Measurements from ENCODE around the gene UBE2G1. TPM values are rescaled to one million over a fixed set of nuclear protein-coding genes. Genes with fewer than 3 reads are reported as not detected.
"Not testable (repeated sequence)": the region's sequence is repeated elsewhere in the genome, so short reads cannot be mapped to it uniquely, and the experiment has no call there.

The UBE2G1 gene
- total RNA-seq, 4 donors from 2014 or later: 26.4 to 54.1 (median 35.7) TPM

DNA sequence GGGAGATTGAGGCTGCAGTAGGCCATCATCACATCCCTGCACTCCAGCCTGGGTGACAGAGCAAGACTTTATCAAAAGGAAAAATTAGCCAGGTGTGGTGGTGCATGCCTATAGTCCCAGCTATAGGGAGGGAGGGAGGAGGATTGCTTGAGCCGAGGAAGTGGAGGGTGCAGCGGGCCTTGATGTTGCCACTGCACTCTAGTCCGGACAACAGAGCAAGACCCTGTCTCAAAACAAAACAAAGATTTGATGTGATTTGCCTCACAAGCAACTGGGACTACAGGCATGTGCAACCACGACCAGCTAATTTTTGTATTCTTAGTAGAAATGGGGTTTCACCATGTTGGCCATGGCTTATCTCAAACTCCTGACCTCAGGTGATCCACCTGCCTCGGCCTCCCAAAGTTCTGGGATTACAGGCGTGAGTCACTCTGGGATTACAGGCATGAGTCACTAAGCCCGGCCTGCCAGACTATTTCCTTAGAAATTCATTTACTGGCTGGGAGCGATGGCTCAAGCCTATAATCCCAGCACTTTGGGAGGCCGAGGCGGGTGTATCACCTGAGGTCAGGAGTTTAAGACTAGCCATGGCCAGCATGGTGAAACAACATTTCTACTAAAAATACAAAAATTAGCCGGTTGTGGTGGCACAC, 11.5 kb downstream of the UBE2G1 start:
- no peak overlapping the region for H3K4me3 ChIP-seq
- H3K27me3 ChIP-seq: no peaks in the 10 kb centered on the region
- H3K4me1 ChIP-seq: peaks cover 0 to 8% (median 7%) of the 10 kb centered on the region in 4 donors
- TF ChIP-seq CTCF (IDR thresholded peaks at IDR 0.05): no peak
- no peak for TF ChIP-seq POLR2A (IDR thresholded peaks at IDR 0.05)
- no peaks in the 10 kb centered on the region for H3K9me3 ChIP-seq
- DNase-seq: no peak
- no peak overlapping the region for H3K27ac ChIP-seq
- H3K36me3 ChIP-seq: no peaks in the 10 kb centered on the region

DNA sequence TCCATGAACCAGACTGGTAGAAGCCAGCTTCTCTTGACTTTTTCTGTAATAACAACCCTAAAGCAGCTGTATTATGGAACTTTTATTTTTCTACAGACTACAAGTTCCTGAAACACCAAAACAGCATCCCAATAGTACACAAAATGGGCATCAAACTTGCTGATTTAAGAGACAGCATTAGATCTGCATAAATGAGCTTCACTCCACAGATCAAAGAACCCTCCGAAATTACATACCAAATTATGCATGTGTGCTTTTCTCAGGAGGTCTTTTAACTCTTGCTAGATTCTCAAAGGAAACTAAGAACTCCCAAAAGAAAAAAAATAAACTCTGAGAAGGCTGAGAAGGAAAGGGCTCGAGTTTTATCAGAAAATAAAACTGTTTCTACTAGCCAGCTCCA, 12.3 kb downstream of the UBE2G1 start:
- Histone ChIP-seq H3K9me3 (no peaks in the 10 kb centered on the region), H3K36me3 (no peaks in the 10 kb centered on the region), H3K27ac (no peak overlapping the region), H3K27me3 (no peaks in the 10 kb centered on the region), H3K4me3 (no peak overlapping the region), H3K4me1 (peaks cover 0 to 8% (median 7%) of the 10 kb centered on the region in 4 donors)
- no peak for TF ChIP-seq CTCF (IDR thresholded peaks at IDR 0.05)
- TF ChIP-seq POLR2A (IDR thresholded peaks at IDR 0.05): no peak
- DNase-seq: no peak

- not testable (repeated sequence) for H3K4me3 ChIP-seq, H3K36me3 ChIP-seq, H3K27me3 ChIP-seq, DNase-seq, H3K27ac ChIP-seq, H3K9me3 ChIP-seq
- peaks cover 0 to 13% (median 4%) of the 10 kb centered on the region in 4 donors for H3K4me1 ChIP-seq
Measured at GRCh38 chr17:4350214-4350613, 16.3 kb downstream of the UBE2G1 start.

DNA sequence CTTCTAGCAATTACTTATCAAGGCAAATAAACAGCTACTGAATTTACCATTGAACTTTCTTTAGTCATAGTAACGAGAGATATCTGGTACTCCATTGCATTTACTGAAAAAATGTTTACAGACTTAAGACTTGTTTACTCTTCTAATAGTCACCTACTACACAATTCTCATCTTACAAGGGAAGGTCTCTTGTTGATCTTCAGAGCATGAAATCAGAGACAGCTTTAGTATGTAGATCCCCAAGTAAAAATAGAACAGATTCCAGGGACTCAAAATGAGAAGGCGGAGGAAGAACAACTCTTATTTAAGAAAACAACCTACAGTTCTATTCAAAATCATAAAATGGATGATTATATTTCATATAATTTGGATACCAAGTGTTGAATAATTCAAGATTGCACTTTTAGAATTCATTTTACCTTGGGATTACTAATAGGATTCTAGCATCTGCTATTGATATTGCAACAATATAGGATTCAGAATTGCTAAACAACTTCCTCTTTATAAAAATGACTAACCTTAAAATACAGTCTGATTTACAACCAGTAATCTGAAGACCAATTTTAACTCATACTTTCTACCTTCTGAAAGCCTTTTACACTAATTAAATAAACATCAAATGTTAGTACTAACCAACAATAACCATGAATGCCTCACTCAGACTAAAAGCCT, 20.8 kb downstream of the UBE2G1 start:
- no peak for TF ChIP-seq CTCF (IDR thresholded peaks at IDR 0.05)
- no peak for TF ChIP-seq POLR2A (IDR thresholded peaks at IDR 0.05)
- Histone ChIP-seq H3K9me3 (no peaks in the 10 kb centered on the region), H3K27ac (no peak overlapping the region), H3K4me3 (no peak overlapping the region), H3K4me1 (peaks cover 0 to 10% (median 4%) of the 10 kb centered on the region in 4 donors), H3K27me3 (no peaks in the 10 kb centered on the region), H3K36me3 (no peaks in the 10 kb centered on the region)
- no peak for DNase-seq

DNA sequence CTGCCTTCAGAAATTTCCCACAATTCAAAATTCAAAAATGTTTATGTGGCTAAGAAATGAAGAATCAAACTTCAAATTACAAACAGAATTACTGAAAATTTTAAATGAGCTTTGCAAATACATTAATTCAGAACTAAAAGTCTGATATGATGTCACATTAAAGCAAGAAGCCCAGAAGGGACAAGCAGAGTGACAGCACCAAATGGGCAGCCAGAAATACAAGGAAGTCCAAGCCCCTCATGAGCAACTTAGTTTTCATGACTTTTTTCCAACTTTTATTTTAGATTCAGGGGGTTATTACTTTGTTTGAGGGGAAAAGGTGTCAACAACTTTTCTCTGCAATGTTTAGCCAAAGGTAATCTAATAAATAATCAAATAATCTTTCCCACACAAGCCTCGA, 21.5 kb downstream of the UBE2G1 start:
- H3K4me3 ChIP-seq: no peak overlapping the region
- H3K36me3 ChIP-seq: no peaks in the 10 kb centered on the region
- TF ChIP-seq CTCF (IDR thresholded peaks at IDR 0.05) (no peak), POLR2A (IDR thresholded peaks at IDR 0.05) (no peak)
- H3K27ac ChIP-seq: no peak overlapping the region
- no peaks in the 10 kb centered on the region for H3K27me3 ChIP-seq
- H3K9me3 ChIP-seq: no peaks in the 10 kb centered on the region
- DNase-seq: no peak
- peaks cover 0 to 10% (median 4%) of the 10 kb centered on the region in 4 donors for H3K4me1 ChIP-seq

- no peak for DNase-seq
- TF ChIP-seq CTCF (IDR thresholded peaks at IDR 0.05) (no peak), POLR2A (IDR thresholded peaks at IDR 0.05) (no peak)
- Histone ChIP-seq H3K27ac (no peak overlapping the region), H3K36me3 (no peaks in the 10 kb centered on the region), H3K4me3 (no peak overlapping the region), H3K27me3 (no peaks in the 10 kb centered on the region), H3K4me1 (peaks cover 0 to 10% (median 4%) of the 10 kb centered on the region in 4 donors), H3K9me3 (no peaks in the 10 kb centered on the region)
Measured at GRCh38 chr17:4342535-4342934, 23.9 kb downstream of the UBE2G1 start.

Data from Peyer's patch (tissue), 4 donors.